HG03045 (cell line): ENCODE data around the gene ADAMTS20.

Experiments used
- ATAC-seq: cut with Tn5 transposase; IDR thresholded peaks from one replicate; pipeline ENCODE4 v1.9.1; 2021; ENCODE audit warnings: mild to moderate bottlenecking, moderate library complexity; ENCODE audit not compliant: unreplicated experiment

Gene ADAMTS20

DNA sequence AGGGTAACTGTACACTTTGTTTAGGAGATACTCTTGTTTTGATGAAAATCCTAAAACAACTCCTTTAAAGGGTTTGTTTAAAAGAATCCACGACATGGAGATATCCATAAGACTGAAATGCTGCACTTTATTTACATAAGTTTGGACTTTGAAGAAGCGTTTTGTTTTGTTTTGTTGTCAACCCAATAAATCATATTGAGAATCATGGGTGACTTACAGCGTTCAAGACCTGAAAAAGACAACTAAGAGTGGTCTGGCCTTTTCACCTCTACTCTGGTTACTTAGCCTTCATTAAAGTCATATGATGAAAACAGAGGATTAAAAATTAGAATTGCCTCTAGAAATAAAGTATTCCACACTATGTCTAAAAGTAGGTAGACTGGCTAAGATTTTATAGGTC lies 234.8 kb downstream of the ADAMTS20 start:
- no peak for ATAC-seq

DNA sequence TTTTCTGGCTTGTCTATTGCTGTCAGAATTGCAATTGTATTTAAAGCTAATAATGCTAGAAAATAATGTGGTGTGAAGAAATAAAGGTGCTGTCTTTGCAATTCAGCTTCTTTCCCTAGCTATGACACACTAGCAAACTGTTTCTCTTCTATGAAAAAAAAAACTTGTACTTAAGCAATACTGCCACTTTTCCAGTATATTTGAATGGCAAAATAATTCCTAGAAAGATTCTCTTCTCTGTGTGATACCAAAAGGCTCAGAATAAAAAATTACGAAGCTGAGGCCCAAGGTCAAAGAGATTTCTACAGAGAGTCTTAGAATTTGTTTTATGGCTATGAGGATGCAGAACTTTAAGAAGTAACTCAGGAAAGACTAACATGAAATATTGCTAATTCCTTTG lies 235.5 kb downstream of the ADAMTS20 start:
- no peak for ATAC-seq

DNA sequence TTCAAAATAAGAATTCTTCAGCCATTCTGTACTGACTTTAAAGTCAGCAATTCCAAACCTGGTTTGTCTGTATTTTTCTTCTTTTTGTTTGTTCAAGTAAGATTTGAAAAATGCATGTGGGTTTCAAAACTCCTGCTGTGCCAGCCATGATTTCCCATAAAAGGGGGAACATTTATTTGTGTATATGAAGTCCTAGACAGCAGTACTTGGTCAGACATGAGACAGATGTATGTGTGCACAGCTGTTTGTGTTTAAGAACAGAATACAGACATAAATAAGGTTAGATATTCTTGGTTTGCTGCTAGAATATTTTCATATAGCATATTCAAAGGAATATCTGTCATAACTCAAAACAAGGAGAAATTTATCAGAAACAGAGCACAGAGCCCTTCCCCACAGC lies 236.0 kb downstream of the ADAMTS20 start:
- no peak for ATAC-seq

DNA sequence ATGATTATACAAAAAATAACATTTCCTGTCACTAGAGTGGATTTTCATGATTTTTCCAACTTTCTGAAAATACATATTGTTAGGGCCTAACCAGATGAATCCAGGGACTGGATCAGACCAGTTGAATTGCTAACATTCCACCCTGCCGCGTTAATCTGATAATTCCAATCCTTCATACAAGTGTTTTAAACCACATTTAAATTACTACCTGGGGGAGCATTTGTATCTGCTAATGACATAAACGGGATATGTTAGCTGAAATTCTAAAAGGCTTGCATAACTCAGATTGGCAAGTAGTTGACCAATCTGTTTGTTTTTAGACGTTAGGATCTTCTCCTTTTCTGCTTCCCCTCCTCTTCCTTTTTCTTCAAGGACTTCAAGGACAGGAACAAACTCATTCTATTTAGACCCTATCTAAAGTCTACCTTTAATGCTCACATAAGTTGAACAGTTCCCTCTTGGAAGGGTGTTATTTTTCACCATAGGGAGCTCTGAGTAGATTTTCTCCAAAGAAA lies 239.0 kb downstream of the ADAMTS20 start:
- no peak for ATAC-seq

DNA sequence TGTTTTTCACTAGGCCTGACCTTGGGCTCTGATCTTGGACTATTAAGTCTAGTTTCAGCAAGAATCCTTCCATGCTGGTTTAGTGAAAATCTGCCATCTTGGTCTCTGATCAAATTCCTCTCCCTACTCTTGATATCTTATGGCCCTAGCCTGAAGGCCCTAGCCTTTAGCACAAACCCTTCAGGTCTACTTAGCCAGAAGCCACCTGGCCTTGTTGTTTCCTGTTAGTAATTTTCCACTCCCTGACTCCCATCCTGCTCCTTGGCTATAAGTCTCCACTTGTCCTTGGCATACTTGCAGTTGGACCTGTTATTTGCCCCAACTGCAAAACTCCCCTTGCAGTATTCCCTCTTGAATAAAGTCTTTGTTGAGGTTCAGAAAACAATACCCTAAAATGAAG lies 241.4 kb downstream of the ADAMTS20 start:
- ATAC-seq, result no peak

DNA sequence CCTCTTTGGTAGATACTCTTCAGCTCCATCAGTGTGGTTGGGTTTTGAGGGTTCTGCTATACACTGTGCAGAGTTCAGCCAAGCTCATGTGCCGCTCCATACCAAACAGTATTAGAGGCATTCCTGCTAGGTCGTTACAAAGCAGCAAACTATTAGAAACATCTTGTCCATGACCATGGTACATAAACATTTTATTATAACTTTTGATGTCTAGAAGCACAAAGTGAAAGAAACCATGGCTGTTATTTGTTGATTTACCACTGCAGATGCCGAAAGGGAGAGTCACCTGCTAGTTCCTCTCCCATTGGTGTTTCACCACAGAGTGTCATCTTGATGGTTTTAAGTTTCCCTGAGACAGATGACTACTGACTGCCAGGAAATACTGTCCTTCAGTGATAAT lies 242.0 kb downstream of the ADAMTS20 start:
- no peak for ATAC-seq

DNA sequence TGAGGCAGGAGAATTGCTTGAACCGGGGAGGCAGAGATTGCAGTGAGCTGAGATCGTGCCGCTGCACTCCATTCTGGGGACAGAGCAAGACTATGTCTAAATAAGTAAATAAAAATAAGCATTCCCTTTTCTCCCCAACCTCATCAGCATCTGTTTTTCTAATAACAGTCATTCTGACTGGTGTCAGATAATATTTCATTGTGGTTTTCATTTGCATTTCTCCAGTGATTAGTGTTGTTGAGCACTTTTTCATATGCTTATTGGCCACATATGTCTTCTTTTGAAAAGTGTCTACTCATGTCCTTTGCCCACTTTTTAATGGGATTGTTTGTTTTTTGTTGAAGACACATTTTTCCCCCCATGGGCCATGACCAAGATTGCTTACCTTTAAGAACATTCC lies 243.2 kb downstream of the ADAMTS20 start:
- ATAC-seq, result no peak

DNA sequence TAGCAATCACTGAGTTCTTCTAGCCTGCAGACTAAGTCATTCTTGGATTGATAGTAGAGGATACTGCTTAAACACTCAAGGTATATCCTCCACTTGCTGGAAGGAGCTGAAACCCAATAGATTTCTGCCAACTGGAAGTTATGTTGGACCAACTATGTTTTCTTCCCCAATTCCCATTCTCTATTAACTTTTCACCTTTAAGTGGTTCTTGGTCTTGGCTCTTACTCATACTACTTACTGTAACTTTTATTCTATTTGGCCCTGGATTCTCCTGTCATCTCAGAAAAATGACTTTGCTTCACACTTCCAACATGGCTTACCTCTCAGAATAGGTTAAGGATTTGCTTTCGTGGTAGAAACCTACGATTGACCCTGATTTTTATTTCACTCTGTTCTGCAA lies 244.9 kb downstream of the ADAMTS20 start:
- ATAC-seq, result no peak

DNA sequence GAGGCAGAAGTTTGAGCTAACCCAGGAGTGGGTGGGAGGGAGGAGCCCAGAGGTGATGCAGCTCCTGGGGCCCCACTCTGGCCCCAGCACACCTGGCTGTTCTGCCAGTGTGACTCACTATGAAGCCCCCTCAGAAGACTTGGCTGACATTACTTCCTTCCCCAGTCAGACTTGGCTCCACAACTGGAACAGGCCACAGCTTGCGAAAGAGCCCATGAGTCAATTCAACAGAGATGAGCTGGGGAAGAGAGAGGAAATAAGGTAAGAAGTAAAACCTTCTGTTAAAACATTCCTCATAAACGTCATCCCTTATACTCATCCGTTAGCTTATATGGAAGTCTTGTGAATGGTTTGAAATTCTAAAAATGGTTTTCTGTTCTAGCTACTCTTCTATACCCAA lies 245.9 kb downstream of the ADAMTS20 start:
- no peak for ATAC-seq

DNA sequence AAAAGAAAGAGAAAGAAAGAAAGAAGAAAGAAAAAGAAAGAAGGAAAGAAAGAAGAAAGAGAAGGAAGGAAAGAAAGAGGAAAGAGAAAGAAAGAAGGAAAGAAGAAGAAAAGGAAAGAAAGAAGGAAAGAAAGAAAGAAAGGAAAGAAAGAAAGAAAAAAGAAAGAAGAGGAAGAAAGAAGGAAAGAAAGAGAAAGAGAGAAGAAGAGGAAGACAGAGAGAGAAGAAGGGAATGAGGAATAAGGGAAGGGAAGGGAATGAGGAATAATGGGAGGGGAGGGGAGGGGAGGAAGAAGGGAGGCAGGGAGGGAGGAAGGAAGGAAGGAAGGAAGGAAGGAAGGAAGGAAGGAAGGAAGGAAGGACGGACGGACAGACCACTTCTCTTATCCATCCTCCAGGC lies 246.9 kb downstream of the ADAMTS20 start:
- ATAC-seq, result no peak
